ENCODE results near the gene TRAPPC2. TPM values are rescaled to one million over a fixed set of nuclear protein-coding genes. Genes with fewer than 3 reads are reported as not detected.
A peak's percentile ranks its signal among the peaks of the same experiment; 100 is the strongest.
"Not testable (repeated sequence)": the region's sequence is repeated elsewhere in the genome, so short reads cannot be mapped to it uniquely, and the experiment has no call there.

The TRAPPC2 gene
- total RNA-seq, 1 donor from 2014 or later: 41.2 TPM

GRCh38 chrX:13699183-13699826 lies 35.1 kb downstream of the TRAPPC2 start:
- no peak for DNase-seq (ENCODE audit: low spot score)

- DNase-seq (ENCODE audit: low spot score): no peak
Measured at GRCh38 chrX:13698432-13698831, 36.0 kb downstream of the TRAPPC2 start.

- DNase-seq (ENCODE audit: low spot score): no peak
Measured at GRCh38 chrX:13697976-13698375, 36.4 kb downstream of the TRAPPC2 start.

- no peak for DNase-seq (ENCODE audit: low spot score)
Measured at GRCh38 chrX:13697455-13697854, 37.0 kb downstream of the TRAPPC2 start.

GRCh38 chrX:13695601-13696115 lies 38.8 kb downstream of the TRAPPC2 start:
- no peak for DNase-seq (ENCODE audit: low spot score)

GRCh38 chrX:13694983-13695382 lies 39.4 kb downstream of the TRAPPC2 start:
- DNase-seq (ENCODE audit: low spot score): no peak

- DNase-seq (ENCODE audit: low spot score): no peak
Measured at GRCh38 chrX:13694359-13694758, 40.1 kb downstream of the TRAPPC2 start.

GRCh38 chrX:13693341-13693961 lies 41.0 kb downstream of the TRAPPC2 start:
- no peak for DNase-seq (ENCODE audit: low spot score)

- DNase-seq (ENCODE audit: low spot score): no peak
Measured at GRCh38 chrX:13692771-13693231, 41.6 kb downstream of the TRAPPC2 start.

- DNase-seq (ENCODE audit: low spot score): no peak
Measured at GRCh38 chrX:13691841-13692371, 42.5 kb downstream of the TRAPPC2 start.

- DNase-seq (ENCODE audit: low spot score): no peak
Measured at GRCh38 chrX:13690836-13691235, 43.6 kb downstream of the TRAPPC2 start.

GRCh38 chrX:13689741-13690211 lies 44.6 kb downstream of the TRAPPC2 start:
- peak; percentile 40 for DNase-seq (ENCODE audit: low spot score)

GRCh38 chrX:13688958-13689740 lies 45.3 kb downstream of the TRAPPC2 start, which contains the start of gene RAB9A:
Gene RAB9A, plus strand, starts transcription at chrX:13689128. Its CDS starts 19,619 bp downstream, at chrX:13708747.
- DNase-seq (ENCODE audit: low spot score): peak; percentile 79

- no peak for DNase-seq (ENCODE audit: low spot score)
Measured at GRCh38 chrX:13688384-13688957, 45.9 kb downstream of the TRAPPC2 start.

GRCh38 chrX:13687203-13687602 lies 47.2 kb downstream of the TRAPPC2 start:
- DNase-seq (ENCODE audit: low spot score): no peak

GRCh38 chrX:13685126-13685763 lies 49.2 kb downstream of the TRAPPC2 start:
- DNase-seq (ENCODE audit: low spot score): no peak

GRCh38 chrX:13684361-13684760 lies 50.1 kb downstream of the TRAPPC2 start:
- peak; percentile 47 for DNase-seq (ENCODE audit: low spot score)

GRCh38 chrX:13681595-13681994 lies 52.8 kb downstream of the TRAPPC2 start:
- DNase-seq (ENCODE audit: low spot score): no peak

GRCh38 chrX:13679700-13680099 lies 54.7 kb downstream of the TRAPPC2 start:
- DNase-seq (ENCODE audit: low spot score): not testable (repeated sequence)

GRCh38 chrX:13676885-13677284 lies 57.5 kb downstream of the TRAPPC2 start:
- no peak for DNase-seq (ENCODE audit: low spot score)

GRCh38 chrX:13673016-13673415 lies 61.4 kb downstream of the TRAPPC2 start:
- DNase-seq (ENCODE audit: low spot score): no peak

Data from umbilical cord (tissue), 2 donors.